HG02973 (cell line): Measurements from ENCODE around the gene METTL9.
"Not testable (repeated sequence)": the region's sequence is repeated elsewhere in the genome, so short reads cannot be mapped to it uniquely, and the experiment has no call there.

ENCODE experiments used
- ATAC-seq: cut with Tn5 transposase; IDR thresholded peaks from one replicate; pipeline ENCODE4 v1.9.1; 2021; ENCODE audit warnings: moderate library complexity; ENCODE audit not compliant: unreplicated experiment

METTL9 gene

DNA sequence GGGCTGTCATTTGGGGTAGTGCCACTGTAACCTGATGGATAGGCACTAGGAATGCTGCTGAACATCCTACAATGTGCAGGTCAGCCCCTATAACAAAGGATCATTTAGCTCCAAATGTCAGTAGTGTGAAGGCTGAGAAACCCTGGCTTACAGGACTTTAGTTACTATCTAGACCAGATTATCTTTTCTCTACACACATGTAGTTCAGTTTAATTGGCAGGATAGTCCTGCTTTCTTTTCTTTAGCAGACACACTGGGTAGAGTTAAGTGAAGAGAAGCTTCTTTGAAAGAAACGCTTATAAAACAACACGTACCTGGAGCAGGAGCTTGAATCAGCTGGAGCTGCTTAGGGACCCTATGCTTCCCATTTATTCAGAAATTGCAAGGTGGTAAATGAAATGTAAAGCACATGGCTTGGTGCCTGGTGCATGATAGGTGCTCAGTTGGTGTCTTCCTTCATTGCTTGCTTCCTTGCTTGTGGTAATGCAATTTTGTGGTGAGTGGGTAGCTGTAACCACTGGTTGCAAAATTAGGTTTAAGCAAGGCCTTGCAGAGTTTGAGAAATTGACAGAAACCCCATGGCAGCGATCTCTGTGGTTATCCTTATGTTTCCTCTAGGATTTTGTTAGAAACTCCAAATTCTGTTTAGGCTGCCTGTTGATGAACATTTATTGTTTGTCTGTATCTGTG, 9.4 kb downstream of the METTL9 start:
- no peak for ATAC-seq

DNA sequence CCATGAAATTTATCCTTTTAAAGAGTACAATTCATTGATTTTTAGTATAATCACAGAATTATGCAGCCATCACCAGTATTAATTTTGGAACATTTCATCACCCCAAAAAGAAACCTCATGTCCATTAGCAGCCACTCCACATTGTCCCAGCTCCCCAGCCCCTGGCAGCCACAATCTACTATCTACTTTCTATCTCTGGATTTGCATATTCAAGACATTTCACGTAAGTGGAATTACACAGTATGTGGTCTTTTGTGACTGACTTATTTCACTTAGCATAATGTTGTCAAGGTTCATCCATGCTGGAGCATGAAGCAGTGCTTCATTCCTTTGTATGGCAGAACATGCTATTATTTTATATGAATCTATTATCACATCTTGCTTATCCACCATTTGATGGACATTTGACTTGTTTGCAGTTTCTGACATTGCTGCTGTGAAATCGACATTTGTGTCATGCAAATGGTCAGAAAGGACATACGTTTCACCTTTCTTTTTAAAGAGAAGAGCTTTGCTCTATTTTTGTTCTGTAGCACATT, 10.7 kb downstream of the METTL9 start:
- ATAC-seq, result no peak

DNA sequence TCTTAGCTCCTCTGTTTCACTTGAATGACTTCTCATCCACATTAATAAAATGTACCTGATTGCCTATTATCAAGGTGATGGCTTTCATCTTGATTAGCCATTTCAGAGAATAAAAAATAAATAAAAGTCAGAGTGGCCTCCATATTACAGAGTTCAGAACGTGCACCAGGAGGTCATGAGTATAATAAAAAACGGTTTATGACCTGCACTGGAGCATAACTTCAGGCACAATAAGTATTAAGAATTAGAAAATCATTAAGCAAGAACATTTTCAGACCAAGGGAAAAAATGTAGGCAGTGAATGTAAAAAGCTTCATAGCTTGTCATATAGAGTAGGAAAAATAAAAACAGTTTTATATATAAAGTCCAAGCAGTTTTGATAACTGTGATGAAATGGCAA, 11.4 kb downstream of the METTL9 start:
- ATAC-seq, result no peak

DNA sequence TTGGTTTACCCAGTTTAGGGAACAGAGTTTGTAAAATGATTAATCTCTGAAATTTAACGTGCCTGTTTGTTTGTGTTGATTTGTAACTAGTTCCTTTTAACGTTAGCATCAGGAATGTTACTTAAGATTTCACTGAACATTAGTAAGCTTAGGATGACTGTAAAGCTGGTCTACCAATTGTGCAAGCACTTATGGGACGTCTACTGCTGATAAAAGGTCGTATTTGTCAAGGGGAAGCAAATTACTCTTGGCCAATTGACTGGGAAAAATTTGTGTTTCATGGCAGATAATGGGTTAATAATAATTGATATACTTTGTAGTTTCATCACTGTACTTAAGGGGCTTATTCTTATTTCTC, 11.8 kb downstream of the METTL9 start:
- no peak for ATAC-seq

DNA sequence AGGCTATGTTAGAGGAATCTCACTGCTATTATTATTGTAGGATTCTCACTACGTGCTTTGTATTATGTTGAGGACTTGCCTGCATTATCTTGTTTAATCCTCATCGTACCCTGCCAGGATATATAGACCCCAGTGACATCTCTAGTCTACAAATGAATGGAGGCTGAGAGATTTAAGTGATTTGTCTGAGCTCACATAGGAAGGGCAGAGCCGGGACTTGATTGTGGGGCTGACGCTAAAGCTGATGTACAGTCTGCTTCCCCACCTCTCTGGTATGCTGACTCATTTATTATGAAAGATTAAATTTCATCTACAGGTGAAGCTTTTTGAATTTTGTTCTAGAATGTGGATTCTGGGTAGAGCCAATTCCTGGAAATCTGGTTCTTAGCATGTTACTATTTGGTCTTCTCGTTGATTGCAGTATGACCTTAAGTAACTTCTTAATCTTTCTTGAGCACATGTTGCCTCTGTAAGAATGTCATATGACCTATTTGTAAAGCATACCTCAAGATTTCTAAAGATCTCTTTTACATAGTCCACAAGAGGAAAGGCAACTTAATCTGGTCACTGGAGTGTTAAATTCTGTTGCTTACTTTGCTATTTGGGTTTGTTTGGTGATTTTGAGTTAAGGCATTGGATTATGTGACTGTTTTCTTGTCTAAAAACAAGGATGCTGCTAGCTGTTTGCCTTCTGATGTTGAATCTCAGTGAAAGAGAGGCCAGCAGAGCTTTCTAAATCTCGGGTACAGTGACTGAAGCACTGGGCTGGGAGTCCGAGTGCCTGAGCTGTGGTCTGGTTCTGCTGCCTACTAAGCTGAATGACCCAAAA, 12.4 kb downstream of the METTL9 start:
- no peak for ATAC-seq

DNA sequence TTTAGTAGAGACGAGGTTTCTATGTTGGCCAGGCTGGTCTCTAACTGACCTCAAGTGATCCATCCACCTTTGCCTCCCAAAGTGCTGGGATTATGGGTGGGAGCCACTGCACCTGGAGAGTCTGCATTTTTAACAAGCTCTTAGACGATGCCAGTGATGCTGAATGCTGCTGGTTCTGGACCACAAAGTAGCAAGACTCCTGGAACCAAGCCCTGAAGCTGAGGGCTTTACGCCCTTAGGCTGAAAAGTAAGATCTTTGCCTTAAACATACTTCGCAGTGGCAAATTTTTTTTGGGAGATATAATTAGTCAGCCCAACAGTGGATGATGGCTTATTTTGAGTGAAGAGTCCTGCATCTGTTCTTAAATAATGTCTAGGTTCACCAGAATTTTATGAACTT, 14.0 kb downstream of the METTL9 start:
- no peak for ATAC-seq

DNA sequence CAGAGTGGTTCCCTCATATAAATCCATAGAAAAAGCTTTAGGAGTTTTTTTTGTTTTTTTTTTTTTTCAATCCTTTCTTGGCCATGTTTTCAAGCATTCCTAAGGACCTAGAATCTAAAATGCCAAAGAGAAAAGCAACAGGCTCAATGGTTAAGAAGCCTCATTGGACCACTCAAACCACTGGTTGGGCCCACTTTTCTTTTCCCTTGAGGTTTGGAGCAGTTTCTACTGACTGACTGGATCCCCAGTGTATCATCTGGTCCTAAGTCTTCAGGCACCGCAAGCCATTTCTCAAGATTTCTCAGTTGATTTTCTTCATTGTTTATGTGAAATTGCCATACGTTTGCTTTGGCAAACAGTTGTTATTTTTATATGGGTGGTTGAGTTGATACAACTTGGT, 14.4 kb downstream of the METTL9 start:
- ATAC-seq, result no peak

DNA sequence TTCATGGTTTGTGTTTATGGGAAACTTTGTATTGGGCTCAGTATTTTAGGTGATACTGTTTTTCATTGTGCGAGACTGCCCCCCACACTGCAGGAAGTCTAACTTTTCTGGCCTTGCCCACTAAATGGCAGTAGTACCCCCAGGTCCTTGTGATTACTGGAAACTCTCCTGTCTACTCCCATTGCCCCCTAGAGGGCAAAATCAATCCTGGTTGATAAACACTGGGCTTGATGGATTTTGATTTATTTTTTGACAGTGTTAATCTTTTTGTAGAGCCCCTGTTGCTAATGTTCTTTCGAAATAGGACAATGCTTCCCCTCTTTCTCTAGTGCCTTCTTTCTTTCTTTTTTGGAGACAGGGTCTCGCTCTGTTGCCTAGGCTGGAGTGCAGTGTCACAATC, 15.5 kb downstream of the METTL9 start:
- ATAC-seq, result no peak

DNA sequence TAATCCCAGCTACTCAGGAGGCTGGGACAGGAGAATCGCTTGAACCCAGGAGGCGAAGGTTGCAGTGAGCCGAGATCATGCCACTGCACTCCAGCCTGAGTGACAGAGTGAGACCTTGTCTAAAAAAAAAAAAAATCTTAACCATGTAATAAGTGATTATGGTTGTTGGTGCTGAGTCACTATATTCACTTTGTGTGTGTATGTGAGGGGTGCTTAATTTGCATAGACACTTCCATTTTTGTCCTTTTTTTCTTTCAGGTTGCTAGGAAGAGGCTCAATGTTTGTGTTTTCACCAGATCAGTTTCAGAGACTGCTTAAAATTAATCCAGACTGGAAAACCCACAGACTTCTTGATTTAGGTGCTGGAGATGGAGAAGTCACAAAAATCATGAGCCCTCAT, 18.2 kb downstream of the METTL9 start:
- ATAC-seq, result no peak

DNA sequence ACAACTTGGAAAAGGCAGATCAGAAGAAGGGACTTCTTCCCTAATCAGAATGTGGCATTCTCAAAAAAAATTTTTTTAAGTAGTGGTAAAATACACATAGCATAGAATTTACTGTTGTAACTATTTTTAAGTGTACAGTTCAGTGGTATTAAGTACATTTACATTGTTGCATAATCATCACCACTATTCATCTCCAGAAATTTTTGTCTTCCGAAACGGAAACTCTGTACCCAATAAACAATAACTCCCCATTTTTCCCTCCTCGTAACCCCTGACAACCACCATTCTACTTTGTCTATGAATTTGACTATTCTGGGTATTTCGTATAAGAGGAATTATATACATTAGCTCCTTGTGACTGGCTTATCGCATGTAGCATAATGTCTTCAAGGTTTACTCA, 18.9 kb downstream of the METTL9 start:
- ATAC-seq, result no peak

DNA sequence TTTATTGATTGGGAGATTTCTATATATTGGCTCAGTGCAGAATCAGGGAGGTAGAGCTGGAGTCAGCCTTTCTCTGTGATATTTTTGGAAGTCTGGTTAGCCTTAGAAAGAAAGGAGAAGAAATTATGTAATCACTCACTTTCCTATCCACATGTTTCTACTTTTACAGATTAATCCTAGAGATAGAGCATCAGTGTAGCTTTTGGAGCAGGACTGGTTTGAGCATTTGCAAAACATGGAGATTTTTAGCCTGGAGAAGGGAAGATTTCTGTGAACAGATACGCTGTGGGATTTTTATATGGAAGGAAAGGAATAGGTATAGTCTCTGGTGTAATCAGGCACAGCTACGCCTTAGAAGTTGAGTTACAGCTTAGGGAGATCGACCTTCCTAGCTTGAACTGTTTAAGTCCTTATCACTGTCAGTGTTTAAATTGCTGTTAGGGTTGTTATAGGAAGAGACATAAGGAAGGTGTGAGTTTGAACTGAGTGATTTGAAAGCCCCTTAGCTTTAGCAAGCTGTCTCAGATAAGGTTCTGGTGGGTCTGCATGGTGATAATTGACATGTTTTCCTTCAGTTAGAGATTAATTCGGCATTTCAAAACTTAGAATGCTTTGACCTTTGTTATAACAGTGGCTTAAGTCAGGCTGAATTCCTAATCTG, 20.5 kb downstream of the METTL9 start:
- ATAC-seq, result no peak

DNA sequence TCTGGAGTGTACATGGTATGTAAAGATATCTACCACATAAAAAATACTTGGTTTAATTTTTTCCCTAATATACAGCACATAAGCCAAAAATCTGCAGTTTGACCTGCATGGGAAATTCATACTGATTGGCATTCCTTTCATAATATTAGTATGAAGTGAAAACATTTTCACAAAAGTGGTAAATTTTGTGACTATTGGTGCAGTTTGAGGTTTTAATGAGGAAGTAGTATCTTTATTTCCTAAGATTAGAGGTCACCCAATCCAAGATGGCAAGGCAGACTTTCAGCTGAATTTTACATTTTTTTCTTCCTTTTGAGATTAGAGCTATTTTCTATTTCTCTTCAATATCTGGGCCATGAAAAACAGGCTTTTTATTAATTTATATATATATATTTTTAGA, 21.2 kb downstream of the METTL9 start:
- no peak for ATAC-seq

DNA sequence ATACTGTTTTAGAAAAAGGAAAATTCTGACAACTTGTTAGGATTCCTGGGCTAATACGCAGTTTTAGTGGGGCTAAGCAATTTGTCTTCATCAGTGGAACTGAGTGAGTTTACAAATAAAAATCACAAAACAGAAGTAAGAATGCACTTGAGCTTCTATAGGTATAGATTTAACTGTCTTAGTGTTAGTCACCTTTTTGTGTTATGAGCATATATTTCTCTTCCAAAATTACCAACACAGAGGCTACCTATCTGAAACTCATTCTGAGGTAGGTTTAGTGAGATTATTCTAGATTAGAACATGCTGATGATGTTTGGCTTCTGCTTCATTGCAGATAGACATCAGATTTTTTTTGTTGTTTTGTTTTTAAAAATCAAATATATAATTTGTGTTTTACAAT, 23.2 kb downstream of the METTL9 start:
- no peak for ATAC-seq

DNA sequence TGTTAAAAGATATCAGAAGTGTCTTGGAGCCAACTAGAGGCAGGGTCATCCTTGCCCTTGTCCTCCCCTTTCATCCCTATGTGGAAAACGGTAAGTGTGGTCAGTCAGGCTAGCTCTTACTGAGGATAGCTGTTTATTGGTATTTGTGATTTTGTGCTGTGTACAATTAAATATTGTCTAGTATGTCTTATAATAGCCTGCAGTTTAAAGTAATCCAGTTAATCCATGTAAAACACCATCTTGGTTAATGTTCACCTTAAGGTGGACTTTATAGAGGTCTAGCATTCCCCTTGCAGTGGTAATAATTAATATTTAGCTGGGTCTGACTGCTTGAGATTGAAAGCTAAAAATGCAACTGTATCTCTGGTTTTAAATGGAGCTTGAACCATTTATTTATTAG, 25.6 kb downstream of the METTL9 start:
- no peak for ATAC-seq

DNA sequence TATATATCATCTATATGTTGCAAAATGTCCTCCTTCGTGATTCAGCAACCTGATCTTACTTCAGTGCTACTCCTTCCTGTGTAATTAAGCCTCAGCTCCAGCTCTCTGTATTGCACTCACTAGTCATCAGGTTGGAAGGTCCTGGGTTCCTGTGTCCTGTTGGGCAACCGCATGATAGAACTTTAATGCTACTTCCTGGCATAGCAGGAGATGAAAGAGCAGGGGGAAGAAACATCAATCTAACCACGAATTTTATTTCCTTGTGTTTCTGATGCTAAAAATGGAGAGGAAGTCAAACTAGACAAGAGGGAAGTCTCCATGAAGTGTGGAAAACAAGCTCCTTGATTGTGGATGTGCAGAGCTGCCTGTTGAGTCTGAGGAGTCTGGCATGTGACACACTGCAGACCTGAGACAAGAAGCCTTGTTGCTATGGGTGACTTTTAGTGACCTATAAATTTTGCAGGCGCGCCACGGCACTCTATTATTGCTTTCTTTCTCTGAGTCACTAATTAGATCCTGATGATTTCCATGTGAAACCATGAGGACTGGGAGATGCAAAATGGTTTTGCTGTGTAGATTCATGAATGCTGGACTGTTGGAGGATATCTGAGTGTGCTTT, 27.4 kb downstream of the METTL9 start:
- ATAC-seq, result no peak

DNA sequence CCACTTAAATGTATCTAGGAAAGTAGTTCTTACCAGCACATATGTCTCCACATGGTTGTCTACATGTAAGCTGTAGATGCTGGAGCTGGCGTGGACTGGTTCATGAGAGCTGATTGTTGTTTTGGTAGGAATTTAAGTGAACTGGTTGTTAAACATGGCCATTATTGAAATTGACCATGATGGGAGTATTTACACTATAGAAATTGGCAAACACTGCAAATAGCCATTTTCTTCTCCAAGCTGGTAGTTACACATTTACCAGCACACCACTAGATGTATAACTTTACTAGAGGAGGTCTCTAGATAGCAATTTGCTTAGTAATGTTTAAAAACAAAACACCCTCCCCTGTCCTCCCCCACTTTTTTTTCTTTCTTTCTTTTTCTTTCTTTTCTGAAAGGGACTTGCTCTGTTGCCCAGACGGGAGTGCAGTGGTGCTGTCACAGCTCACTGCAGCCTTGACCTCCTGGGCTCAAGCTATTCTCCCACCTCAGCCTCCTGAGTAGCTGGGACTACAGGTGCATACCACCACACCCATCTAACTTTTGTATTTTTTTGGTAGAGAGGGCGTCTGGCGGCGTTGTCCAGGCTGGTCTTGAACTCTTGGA, 28.8 kb downstream of the METTL9 start:
- no peak for ATAC-seq

DNA sequence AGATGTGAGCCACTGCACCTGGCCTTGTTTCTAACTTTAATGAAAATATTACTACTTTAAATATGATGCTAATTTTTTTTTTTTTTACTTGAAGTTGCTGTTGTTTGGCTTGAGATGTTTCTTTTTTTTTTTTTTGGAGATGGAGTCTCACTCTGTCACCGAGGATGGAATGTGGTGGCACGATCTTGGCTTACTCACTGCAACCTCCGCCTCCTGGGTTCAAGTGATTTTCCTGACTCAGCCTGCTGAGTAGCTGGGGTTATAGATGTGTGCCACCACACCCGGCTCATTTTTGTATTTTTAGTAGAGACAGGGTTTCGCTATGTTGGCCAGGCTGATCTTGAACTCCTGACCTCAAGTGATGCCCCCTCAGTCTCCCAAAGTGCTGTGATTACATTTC, 29.4 kb downstream of the METTL9 start:
- ATAC-seq, result no peak

DNA sequence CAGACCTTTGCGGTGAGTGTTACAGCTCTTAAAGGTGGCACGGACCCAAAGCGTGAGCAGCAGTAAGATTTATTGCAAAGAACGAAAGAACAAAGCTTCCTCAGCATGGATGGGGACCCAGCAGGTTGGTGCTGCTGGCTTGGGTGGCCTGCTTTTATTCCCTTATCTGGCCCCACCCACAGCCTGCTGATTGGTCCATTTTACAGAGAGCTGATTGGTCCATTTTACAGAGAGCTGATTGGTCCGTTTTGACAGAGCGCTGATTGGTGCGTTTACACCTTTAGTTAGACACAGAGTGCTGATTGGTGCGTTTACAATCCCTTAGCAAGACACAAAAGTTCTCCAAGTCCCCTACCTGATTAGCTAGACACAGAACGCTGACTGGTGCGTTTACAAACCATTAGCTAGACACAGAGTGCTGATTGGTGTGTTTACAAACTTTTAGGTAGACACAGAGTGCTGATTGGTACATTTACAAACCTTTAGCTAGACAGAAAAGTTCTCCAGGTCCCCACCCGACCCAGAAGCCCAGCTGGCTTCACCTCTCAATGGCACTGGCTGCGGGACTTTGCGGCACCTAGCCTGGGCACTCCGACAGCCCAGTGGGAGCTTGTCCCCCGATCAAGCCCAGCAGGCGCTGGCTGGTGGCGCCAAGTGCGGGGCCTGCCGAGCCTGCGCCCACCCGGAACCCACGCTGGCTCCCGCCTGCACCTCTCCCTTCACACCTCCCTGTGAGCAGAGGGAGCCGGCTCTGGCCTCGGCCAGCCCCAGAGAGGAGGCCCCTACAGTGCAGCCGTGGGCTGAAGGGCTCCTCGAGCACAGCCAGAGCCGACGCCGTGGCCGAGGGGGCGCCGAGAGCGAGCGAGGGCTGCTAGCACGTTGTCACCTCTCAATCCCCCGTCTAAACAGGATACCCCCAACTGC, 30.5 kb downstream of the METTL9 start:
- ATAC-seq, result not testable (repeated sequence)

DNA sequence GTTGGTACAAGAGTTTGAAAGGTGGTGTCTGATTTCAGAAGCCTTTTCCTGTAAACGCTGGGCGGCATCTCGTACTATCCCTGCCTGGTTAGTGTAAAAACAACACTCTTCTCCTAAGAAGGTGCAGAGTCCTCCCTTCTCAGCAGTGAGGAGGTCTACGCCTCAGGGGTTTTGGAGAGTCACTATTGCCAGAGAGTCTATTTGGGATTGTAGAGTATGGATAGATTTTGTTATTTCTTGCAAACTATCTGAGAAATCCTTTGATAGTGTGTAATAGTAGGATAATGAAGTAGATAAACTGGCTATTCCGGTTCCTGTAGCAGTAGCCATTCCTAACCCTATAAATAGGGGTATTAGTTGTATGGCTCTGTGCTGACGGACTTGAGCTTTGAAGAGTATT, 31.5 kb downstream of the METTL9 start:
- ATAC-seq, result not testable (repeated sequence)

DNA sequence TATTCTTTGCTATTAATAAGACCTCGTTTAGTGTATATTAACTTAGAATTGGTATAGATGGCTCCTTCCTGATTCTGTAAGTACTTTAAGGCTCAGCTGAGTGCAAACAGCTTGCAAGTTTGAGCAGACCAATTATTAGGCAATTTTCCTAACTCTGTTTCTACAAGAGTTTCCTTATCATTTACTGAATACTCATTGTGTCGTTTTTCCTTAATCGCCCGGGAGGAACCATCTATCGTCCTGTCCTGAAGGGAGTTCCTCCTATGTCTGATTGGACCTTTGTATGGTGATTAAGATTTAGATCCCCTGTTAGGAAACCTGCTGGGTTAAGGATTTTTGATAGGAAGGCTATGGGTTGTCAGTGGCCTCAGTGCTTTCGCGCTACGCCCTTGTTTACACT, 32.0 kb downstream of the METTL9 start:
- ATAC-seq, result not testable (repeated sequence)
